Measurements from ENCODE around the gene ADGRG6.

DNA sequence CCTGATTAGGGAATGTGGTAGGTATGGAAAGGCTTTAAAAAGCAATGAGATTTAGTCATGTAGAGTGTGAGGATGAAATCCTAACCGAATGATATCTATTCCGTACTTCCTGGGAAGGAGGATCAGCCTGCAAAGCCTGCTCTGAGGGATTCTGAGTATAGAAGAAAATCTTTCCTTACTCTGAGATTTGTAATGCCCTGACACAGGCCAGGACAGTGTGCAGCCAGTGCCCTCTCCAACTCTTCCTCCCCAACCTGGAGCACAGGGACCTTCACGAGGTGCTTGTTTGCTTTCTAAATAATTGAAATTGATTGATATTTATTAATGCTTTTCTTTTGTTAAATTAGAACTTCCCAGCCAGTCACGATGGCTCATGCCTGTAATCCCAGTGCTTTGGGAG, 131.6 kb downstream of the ADGRG6 start:
- TF ChIP-seq CTCF (IDR thresholded peaks at IDR 0.05) (no peak), POLR2A (IDR thresholded peaks at IDR 0.05) (no peak)

Measured in ovary (tissue), 3 donors.